ENCODE measurements around the gene APOA5.

APOA5 gene

DNA sequence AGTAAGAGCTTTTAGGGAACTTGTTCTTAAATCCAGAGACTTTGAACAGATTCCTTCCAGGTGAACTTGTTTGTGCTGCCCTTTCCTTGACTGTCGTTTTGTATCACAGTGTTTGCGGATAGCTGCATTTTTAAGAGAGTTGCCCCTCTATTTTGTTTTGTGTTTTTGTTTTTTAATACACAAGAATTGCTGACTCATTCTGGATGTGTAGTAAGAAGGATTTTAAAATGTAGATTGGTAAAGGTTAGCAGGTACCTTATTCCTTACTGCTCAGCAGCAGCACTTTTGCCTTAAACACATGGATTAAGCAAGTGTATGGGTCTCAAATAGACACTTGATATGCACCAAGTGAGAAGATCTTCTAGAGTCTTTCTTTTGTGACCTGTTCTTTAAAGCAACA lies 8.9 kb upstream of the APOA5 start:
- no peak for DNase-seq (ENCODE audit: low spot score)

DNA sequence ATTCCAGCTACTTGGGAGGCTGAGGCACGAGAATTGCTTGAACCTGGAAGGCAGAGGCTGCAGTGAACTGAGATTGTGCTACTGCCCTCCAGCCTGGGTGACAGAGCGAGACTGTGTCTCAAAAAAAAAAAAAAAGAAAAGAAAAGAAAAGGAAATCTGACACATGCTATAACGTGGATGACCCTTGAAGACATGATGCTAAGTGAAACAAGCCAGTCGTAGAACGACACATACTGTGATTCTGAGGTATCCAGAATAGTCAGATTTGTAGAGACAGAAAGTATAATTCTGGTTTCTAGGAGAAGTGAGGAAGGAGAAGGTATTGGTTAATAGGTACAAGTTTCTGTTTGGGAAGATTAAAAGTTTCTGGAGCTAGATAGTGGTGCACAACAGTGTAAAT lies 6.7 kb upstream of the APOA5 start:
- DNase-seq (ENCODE audit: low spot score), result no peak

DNA sequence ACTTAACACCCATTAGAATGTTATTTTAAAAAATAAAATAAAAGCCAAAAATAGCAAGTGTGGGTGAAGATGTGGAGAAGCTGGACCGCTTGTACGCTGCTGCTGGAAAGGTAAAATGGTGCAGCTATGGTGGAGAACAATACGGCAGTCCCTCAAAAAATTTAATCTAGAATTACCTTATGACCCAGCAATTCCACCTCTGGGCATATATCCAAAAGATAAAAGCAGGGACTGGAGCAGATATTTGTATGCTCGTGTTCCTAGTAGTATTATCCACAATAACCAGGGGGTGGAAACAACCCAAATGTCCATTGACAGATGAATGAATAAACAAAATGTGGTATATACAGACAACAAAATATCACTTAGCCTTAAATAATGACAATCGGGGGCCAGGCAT lies 6.1 kb upstream of the APOA5 start:
- no peak for DNase-seq (ENCODE audit: low spot score)

DNA sequence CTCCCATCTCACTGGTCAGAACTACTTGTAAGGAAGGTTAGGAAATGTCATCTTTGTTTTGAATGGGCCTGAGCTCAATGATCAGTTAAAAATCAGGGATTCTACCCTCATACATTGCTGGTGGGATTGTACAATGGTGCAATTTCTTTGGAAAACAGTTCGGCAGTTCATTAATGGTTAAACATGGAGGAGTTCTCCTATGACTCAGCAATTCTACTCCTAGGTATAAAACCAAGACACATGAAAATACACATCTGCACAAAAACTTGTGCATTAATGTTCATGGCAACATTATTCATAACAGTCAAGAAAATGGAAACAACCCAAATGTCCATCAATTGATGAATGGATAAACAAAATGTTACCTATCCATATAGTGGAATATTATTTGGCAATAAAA lies 4.9 kb upstream of the APOA5 start:
- no peak for DNase-seq (ENCODE audit: low spot score)

DNA sequence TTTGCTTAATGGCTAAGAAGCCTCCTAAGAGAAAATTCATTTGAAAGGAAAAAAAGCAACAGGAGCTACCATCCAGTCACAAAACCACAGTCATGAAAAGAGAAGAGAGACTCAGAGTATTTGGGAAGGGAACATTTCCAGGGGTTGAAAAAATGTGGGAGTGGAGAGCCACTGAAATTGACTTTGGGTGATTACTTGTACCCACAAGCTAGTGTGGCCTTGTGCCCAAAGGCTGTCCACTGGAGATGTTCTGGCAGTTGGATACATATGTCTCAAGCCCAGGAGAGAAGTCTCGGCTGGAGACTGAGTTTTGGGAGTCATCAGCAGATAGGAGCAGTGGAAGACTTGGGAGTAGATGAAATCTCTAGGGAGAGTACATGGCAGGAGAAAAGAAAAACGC lies 3.2 kb upstream of the APOA5 start:
- no peak for DNase-seq (ENCODE audit: low spot score)

DNA sequence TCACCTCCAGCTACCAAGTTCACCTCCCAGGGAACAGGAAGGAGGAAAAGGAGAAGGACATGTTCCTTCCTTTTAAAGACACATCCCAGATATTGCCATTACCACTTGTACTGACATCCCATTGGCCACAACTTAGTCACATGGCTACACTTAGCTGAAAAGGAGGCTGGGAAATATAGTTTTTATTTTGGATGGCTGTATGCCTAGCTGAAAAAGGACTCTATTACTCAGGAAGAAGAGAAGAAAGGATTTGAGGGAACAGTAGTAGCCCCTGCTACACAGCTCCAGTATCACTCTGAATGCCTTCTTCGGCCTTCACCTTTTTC lies 2.1 kb upstream of the APOA5 start:
- DNase-seq (ENCODE audit: low spot score), result peak; percentile 43

DNA sequence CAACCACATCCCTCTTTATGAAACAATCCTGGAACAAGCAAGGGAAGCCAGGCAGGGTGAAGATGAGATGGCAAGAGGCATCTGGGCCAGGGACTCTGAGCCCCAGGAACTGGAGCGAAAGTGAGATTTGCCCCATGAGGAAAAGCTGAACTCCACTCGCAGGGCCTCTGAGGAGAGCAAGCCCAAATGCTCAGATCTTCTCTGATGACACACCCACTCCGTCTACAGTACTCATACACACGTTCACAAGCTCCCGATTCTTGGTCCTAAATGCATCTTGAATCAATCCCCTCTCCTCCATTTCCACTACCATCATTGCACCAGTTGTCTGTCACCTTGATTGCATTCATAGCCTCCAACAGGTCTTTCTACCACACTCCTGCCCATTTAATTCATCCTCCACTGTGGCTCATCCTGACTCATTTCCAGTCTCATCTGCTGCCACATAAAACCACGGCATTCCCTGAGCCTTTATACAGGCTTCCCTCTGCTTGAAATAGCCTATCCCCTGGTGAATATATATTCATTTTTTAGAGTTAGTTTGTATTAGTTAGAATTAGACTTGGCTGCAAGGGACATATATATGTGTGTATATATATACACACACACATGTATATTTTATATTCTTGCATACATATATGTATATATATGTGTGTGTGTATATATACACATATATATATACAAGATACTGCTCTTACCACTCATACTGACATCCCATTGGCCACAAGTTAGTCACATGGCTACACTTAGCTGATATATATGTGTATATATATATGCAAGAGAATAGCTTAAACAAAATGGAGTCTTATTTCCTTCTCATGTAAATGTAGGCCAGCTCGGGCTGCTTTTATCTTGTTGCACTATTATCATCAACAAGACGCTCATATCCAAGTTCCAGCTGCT lies 1.4 kb upstream of the APOA5 start:
- DNase-seq (ENCODE audit: low spot score), result no peak

DNA sequence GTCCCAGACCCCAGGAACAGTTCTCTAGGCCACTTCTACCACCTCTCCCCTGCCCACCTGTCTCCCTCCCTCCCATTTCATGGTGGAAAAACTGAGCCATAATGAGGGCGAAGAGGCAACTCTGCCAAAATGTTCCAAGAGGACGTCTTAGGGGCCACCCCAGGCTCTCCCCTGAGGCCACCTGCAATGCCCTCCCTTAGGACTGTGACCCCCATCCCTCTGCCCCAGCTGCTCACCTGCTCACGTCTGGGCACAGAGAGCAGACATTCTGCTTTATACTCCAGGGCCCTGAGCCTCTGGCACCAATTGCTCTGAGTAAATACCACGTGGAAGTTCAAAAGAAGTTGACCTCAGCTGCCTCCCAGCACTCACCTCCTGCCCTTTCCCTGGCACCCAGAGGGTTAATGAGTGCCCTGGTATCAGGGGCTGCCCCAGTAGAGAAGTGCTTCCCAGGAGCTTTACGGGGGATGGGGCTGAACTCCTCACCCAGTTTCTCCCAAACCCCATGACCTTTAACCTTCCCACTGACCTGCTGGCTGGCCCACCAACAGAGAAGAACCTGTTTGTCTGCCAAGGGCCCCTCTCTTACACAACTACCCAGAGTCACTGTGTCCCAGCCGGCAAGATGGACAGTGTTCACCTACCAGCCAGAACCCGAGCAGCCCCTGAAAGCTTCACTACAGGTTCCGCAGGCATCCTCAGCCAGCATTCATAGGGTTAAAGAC lies 627 bp upstream of the APOA5 start:
- DNase-seq (ENCODE audit: low spot score), result no peak

DNA sequence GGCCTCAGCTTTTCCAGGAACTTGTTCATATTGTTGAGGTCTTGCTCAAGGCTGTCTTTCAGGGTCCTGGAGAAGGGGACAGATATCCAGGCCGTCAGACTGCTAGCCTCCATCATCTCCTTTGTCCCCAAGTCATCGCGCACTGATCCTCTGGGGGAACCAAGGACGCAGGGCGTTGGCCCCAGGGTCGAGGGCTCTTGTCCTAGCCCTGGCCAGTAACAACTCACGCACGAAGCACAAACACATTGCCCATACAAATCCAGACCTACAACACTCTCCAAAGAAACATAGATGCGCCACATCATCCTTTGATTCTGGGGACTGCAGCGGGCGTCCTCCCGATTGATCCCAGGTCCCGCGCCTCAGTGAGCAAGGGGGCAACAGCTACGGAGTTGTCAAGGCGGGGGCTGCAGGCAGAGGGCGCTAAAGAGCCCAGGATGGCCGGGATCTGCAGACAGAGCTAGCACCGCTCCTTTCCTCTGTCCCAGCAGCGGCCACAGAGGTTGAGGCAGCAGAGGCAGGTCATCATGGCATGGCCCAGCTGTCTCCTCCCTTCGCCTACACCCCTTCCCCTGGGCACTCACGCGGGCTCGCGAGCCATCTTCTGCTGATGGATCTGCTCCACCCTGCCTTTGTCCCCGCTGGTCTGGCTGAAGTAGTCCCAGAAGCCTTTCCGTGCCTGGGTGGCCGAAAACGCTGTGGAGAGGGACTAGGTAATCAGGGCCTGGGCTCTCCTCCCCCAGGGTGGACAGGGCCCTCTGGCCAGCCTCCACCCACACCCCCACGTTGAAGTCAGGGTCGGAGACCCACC lies 472 bp downstream of the APOA5 start:
- DNase-seq (ENCODE audit: low spot score), result peak; percentile 61

DNA sequence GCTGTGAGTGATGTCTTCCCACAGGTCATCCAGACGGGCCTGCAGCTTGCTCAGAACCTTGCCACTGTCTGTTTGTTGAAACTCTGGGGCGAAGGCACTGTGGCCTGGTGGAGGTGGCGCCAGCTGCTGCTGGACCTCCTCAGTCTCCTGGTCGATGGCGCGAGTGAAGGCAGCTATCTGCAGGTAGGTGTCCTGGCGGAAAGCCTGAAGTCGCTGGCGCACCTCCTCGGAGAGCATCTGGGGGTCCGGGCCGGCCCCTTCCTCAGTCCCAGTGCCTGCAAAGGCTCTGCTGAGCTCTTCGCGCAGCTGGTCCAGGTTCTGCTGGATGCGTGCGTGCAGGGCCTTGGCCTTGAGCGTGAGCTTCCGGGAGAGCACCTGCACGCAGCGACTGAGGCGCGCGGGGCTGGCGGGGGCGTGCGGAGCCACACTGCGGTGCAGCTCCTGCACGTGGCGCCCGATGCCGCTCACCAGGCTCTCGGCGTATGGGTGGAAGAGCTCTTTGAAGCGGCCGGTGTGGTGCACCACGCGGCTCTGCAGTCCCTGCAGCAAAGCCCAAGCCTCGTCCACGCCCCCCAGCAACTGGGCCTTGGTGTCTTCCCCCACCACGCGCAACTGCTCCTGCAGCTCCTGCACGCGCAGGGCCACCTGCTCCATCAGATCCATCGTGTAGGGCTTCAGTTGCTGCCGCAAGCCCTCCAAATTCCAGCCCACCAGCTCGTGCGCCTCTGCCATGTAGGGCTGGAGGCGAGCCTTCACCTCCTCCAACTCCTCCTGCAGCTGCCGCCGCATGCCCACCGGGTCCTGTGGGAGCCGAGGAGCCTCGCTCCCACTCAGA lies 1.3 kb downstream of the APOA5 start:
- no peak for DNase-seq (ENCODE audit: low spot score)

DNA sequence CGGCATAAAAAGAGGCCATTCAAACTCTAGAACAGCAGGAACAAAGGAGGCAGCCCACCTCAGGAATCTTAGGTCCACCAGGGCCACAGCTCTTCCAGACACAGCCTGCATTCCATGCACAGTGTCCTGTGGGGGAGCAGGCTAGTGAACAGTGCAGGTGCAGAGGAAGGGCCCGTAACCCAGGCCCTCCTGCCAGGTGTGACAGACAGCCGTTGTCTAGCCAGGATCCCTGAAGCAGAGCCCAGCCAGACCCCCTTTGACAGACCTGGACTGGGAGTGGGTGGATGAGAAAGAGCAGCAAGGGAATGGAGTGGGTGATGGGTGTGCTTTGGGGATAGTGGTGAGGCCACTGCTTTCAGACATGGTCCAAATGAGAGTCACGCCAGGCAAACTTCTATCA lies 2.7 kb downstream of the APOA5 start:
- DNase-seq (ENCODE audit: low spot score), result no peak

DNA sequence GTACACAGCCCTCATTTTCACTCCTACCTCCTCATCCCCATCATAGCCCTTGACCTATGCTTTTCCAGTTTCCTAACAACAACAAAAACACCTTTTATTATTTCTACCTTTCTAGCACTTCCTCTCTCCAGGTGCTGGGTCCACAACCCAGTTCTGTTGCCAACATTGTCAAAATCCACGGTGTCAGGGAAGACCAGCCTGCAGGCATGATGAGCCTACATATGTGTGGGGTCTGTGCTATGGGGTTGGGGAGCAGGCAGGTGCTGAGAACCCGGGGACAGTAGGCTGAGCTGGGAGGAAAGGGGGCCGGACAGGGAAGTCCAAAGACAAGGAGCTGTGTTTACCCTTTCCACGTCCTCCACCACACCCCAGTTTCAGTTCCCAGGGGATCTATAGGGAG lies 3.1 kb downstream of the APOA5 start:
- no peak for DNase-seq (ENCODE audit: low spot score)

DNA sequence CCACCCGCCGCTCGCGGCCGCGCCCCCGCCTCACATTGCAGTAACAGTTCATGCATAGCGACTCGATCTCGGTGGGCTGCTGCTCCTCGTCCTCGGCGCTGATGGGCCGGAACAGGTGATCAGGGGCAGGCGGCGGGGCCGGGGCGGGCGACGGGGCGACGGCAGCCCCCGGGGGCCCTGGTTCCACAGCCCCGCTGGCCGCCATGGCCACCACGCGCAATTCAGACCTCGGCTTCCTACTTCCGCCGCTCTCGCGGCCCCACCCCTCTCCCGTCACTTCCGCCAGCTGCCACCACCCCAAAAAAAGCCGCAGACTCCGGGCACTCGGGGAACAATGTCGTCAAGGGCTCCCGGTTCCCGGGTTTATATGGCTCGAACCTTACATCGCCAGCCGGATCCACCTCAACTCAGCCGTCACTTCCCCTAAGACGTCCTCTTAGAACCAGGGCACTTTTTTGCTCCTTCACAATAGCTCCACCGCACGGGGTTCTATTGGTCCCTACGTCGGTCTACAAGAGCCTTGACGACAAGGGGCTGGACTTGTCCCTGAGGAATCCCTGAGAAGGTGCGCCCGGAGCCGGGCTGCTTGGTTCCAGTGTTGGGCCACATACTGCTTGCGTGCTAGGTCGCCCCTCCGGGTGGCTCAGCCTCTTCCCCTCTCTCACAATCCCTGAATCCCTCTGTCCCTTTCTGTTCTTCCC lies 3.7 kb downstream of the APOA5 start, which contains the start of gene ZPR1:
TSS of gene ZPR1 (minus strand) at position 238 of the 701 bp plus-strand sequence. CDS start at position 205, 33 bp downstream.
- DNase-seq (ENCODE audit: low spot score), result peak; percentile 24

DNA sequence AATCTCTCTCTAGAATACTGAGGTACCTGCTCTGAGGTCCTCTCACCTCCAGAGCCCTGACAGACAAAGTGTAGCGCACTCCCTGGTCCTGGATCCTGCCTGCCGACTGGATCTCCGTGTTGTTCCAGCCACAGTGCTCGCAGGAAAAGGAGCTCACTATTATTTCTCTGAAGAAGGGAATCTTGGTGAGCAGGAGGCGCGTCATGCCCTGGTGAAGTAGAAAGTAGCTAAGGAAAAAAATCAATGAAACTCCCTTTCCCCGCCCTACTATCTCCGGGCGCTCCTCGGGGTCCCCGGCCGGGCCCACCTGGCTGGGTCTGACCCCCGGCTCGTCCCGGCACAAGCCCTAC lies 4.3 kb downstream of the APOA5 start:
- DNase-seq (ENCODE audit: low spot score), result no peak

DNA sequence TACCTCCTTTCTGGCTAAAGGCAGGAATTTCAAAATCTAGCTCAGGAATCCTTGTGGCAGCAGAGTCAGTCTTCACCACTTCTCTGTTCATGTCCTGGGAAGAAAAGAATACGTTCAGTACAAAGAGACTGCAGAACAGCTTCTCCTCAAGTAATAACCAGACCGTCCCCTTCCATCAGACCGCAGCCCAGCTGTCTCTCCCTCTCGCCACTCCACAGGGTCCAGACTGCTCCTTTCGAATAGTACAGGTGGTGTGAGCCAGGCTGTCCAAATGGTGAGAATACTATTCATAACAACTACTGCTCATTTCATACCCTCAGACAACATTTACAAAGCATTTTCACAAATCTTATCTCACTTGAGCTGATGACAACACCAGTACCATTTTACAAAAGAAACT lies 4.7 kb downstream of the APOA5 start:
- DNase-seq (ENCODE audit: low spot score), result no peak

DNA sequence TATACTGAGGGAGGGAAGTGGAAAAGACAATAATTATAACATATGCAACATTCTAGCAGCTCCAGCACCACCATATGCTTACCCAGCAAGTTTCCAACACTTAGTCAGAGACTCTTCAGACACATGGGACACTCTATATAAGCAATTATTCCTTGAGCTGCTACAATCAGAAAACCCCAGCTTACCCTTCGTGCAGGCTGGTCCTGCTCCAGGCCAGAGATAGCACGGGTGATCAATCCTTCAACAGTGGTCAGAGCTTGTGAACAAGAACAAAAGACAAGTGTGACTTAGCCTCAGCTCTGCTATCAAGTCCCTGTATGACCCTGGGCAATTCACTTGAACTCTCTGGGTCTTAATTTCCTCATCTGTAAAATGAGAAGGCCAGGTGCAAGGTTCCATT lies 5.4 kb downstream of the APOA5 start:
- DNase-seq (ENCODE audit: low spot score), result no peak

DNA sequence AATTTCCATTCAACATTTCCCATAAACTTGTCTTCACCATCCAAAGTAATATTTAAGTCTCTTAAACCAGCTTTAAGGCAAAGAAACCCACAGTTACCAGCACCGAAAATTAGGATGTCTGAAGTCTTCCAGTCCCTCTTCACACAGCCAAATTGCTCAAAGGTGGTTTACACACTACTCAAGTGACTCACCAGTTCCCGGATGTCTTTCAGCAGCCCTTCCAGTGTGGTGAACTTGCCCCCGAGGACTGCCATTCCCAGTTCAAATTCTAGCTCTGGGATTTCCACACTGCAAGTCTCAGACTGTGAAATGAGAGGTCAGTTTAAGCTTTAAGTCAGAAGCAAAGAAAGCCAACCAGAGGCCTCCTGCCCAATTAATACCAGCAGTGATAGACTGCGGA lies 9.0 kb downstream of the APOA5 start:
- DNase-seq (ENCODE audit: low spot score), result no peak

DNA sequence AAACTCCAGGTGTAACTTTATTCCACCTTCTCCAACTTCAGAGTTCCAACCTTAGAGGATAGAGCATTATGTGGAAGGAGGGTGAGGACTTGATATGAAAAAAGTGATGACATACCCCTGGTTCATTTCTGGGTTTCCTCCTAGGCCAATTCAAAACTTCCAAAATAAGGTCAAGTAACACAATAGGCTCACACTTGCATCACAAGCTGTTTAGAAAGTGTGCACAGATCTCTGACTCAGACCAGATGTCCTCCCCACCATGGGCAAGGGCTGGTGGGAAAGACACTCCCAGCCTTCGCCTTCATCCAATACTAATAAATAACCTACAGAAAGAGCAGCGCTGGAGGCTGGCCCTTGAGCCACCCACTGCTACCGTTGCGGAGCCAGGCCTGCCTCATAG lies 13.1 kb downstream of the APOA5 start:
- DNase-seq (ENCODE audit: low spot score), result no peak

DNA sequence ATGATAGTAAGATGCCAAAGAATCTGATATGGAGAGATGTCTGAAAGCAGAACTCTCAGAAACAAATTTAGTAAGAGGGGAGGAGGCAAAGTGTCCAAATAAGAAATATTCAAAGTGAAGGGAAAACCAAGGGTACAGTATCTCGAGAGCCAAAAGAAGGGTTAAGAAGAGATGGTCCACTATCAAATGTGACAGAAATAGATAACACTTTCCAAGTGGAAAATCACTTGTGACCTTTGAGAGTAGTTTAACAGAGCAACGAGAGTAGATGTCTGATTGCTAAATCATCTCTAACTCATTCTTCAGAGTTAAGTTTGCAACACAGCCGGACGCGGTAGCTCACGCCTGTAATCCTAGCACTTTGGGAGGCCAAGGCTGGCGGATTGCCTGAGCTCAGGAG lies 14.6 kb downstream of the APOA5 start:
- DNase-seq (ENCODE audit: low spot score), result no peak

DNA sequence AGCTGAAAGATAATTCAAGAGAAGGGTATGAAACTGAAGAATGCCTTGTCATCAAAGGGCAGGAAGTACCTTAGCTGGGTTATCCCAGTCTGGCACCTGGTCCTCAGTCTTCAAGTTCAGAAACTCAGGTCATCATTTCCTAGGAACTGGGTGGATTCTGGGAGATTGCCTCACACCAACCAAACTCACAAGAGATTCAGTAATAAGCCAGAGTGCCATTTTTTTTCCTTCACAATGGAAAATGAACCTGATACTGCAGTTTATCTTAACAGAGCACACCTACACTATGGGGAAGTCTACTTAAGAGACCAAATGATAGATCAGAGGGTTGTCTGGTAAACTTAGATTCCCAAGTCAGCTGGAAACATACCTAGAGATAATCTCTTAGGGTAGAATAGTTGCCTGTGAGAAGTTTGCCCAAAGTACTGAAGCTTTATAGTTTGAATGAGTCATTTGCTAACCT lies 15.1 kb downstream of the APOA5 start:
- DNase-seq (ENCODE audit: low spot score), result no peak

DNA sequence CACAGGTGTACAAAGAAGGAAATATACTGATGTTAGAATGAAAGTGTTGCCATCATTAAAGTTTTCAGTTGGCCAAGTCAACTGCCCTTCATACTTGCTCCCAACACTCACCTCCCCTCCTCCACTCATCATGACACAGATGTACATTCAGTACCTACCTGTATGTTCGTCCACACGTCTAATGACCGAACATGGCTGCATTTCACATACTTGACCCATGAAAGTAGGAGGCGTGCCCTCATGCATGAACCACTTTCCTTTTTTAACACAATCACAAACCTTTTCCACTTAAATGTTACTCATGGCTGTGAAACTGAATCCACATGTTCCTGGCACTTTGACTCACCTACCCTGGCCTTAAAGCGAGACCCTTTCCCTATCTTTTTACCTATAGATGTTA lies 15.7 kb downstream of the APOA5 start:
- no peak for DNase-seq (ENCODE audit: low spot score)

Data from SK-N-DZ (cell line).